ENCODE results near the gene HMX3. TPM values are rescaled to one million over a fixed set of nuclear protein-coding genes. Genes with fewer than 3 reads are reported as not detected.

Gene HMX3
- total and polyA plus RNA-seq, 2 experiments from 2014 or later: 0.35 TPM; not detected in 1

DNA sequence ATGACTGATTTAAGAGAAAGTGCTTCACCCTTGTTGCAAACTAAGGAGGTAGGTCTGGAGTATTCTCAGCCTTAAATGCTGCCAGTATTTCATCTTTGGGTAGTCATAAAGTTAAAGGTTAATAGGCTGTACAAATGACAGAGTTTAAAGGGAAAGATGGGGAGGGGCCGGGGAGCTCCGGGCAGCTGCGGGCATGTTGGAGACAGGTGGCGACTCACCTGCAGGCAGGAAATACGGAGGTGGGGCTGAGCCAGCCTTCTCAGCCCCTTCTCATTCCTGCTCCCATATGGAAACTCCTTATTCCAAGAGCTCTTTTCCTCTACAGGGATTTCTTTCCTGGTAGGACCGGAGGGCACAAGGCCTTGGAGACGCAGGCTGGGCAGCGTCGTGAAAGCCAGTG is 31.8 kb upstream of the HMX3 start (continued):
- TF ChIP-seq, protein P1, sequence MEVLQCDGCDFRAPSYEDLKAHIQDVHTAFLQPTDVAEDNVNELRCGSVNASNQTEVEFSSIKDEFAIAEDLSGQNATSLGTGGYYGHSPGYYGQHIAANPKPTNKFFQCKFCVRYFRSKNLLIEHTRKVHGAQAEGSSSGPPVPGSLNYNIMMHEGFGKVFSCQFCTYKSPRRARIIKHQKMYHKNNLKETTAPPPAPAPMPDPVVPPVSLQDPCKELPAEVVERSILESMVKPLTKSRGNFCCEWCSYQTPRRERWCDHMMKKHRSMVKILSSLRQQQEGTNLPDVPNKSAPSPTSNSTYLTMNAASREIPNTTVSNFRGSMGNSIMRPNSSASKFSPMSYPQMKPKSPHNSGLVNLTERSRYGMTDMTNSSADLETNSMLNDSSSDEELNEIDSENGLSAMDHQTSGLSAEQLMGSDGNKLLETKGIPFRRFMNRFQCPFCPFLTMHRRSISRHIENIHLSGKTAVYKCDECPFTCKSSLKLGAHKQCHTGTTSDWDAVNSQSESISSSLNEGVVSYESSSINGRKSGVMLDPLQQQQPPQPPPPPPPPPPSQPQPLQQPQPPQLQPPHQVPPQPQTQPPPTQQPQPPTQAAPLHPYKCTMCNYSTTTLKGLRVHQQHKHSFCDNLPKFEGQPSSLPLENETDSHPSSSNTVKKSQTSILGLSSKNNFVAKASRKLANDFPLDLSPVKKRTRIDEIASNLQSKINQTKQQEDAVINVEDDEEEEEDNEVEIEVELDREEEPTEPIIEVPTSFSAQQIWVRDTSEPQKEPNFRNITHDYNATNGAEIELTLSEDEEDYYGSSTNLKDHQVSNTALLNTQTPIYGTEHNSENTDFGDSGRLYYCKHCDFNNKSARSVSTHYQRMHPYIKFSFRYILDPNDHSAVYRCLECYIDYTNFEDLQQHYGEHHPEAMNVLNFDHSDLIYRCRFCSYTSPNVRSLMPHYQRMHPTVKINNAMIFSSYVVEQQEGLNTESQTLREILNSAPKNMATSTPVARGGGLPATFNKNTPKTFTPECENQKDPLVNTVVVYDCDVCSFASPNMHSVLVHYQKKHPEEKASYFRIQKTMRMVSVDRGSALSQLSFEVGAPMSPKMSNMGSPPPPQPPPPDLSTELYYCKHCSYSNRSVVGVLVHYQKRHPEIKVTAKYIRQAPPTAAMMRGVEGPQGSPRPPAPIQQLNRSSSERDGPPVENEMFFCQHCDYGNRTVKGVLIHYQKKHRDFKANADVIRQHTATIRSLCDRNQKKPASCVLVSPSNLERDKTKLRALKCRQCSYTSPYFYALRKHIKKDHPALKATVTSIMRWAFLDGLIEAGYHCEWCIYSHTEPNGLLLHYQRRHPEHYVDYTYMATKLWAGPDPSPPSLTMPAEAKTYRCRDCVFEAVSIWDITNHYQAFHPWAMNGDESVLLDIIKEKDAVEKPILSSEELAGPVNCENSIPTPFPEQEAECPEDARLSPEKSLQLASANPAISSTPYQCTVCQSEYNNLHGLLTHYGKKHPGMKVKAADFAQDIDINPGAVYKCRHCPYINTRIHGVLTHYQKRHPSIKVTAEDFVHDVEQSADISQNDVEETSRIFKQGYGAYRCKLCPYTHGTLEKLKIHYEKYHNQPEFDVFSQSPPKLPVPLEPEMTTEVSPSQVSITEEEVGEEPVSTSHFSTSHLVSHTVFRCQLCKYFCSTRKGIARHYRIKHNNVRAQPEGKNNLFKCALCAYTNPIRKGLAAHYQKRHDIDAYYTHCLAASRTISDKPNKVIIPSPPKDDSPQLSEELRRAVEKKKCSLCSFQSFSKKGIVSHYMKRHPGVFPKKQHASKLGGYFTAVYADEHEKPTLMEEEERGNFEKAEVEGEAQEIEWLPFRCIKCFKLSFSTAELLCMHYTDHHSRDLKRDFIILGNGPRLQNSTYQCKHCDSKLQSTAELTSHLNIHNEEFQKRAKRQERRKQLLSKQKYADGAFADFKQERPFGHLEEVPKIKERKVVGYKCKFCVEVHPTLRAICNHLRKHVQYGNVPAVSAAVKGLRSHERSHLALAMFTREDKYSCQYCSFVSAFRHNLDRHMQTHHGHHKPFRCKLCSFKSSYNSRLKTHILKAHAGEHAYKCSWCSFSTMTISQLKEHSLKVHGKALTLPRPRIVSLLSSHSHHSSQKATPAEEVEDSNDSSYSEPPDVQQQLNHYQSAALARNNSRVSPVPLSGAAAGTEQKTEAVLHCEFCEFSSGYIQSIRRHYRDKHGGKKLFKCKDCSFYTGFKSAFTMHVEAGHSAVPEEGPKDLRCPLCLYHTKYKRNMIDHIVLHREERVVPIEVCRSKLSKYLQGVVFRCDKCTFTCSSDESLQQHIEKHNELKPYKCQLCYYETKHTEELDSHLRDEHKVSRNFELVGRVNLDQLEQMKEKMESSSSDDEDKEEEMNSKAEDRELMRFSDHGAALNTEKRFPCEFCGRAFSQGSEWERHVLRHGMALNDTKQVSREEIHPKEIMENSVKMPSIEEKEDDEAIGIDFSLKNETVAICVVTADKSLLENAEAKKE (CRISPR knock-in tag; IDR thresholded peaks at IDR 0.05): no peak
- TF ChIP-seq EZH2phosphoT487 (IDR thresholded peaks at IDR 0.05; ENCODE audit: unreplicated experiment) (no peak), JUNB (IDR thresholded peaks at IDR 0.05; ENCODE audit: unreplicated experiment) (no peak), EZH2 (IDR thresholded peaks at IDR 0.05; ENCODE audit: low read depth, unreplicated experiment) (no peak), REST (IDR thresholded peaks at IDR 0.05; ENCODE audit: unreplicated experiment) (no peak), POLR2AphosphoS5 (IDR thresholded peaks at IDR 0.05; ENCODE audit: low read depth) (no peak), ETS1 (IDR thresholded peaks at IDR 0.05) (no peak)
- TF ChIP-seq, protein P2, sequence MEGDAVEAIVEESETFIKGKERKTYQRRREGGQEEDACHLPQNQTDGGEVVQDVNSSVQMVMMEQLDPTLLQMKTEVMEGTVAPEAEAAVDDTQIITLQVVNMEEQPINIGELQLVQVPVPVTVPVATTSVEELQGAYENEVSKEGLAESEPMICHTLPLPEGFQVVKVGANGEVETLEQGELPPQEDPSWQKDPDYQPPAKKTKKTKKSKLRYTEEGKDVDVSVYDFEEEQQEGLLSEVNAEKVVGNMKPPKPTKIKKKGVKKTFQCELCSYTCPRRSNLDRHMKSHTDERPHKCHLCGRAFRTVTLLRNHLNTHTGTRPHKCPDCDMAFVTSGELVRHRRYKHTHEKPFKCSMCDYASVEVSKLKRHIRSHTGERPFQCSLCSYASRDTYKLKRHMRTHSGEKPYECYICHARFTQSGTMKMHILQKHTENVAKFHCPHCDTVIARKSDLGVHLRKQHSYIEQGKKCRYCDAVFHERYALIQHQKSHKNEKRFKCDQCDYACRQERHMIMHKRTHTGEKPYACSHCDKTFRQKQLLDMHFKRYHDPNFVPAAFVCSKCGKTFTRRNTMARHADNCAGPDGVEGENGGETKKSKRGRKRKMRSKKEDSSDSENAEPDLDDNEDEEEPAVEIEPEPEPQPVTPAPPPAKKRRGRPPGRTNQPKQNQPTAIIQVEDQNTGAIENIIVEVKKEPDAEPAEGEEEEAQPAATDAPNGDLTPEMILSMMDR (conservative IDR thresholded peaks at IDR 0.05; ENCODE audit: low read depth in 2 of 2): no peak

Measured in GM23338 (cell line).